Metanephros (tissue), 2 donors: ENCODE measurements around the gene SYNE2. TPM values are rescaled to one million over a fixed set of nuclear protein-coding genes. Genes with fewer than 3 reads are reported as not detected.

Source experiments
- small RNA-seq: library from RNA; depleted of rRNA; stranded (forward); fragments of <200 nt; gene quantifications from one replicate; pipeline ENCODE3, GENCODE V24; 2014; ENCODE audit warnings: low replicate concordance
- total RNA-seq: library from RNA; depleted of rRNA; stranded (reverse); fragments of >200 nt; gene quantifications from one replicate; pipeline ENCODE4 v1.2.3, GENCODE V29; 2014

SYNE2 gene
- 277 TPM for total RNA-seq

DNA sequence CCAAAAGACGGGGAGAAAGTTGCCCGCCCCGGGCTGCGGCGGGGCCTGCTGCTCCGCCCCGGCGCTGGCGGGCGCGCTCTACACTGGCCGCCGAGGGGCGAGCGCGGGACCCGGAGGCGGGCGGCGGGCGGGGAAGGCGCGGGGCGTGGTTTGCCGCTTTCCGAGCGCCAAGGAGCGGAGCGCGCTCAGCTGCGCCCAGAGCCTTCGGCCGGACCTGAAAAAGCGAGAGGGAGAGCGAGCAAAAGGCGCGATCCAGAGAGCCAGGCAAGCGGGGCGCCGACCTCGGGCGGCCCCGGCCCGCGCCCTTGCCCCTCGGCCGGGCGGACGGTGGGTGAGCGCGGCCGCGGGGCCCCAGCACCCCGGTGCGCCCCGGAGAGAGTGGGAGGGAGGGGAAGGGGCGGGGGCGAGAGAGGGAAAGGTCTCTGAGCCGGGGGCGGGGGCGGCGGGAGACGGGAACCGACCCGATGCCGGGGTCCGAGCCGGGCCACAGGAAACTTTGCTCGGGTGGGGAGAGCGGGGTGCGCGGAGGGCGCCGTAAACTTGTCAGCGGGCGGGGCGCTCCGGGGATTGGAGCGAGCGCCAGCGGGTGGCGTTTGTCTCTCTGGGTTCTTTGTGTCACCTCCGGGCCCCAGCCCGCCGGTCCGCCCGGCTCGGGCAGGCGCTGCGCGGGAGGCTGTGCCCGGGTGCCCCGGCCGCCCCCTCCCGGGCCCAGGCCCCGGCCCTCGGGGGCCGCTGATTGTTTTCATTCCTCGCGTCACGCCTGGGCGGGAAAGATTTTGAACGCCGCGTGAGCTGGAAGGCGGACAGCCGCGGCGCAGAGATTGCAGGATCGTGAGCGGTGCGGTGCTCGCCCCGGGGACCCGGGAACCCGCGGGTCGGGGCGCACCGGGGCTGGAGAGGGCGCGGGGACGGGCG, at the start of gene SYNE2:
Gene SYNE2, plus strand, starts transcription at position 188 of the 915 bp plus-strand sequence. CDS start 56,145 bp downstream, outside the sequence.

Small RNAs within 50 kb of the gene (small RNA-seq; reads per million reads assigned to genes)
- gene MIR548H1 (not detected), gene RF00019 (not detected), gene RPS28P1 (not detected)

Other genes starting within 250 kb of the SYNE2 start
- gene WDR89, start 211.1 kb upstream of the SYNE2 start, total RNA-seq: 14.2 TPM
- gene SGPP1, start 124.9 kb upstream of the SYNE2 start, total RNA-seq: 42.3 TPM